ENCODE data around the gene WDR49.

WDR49 gene

DNA sequence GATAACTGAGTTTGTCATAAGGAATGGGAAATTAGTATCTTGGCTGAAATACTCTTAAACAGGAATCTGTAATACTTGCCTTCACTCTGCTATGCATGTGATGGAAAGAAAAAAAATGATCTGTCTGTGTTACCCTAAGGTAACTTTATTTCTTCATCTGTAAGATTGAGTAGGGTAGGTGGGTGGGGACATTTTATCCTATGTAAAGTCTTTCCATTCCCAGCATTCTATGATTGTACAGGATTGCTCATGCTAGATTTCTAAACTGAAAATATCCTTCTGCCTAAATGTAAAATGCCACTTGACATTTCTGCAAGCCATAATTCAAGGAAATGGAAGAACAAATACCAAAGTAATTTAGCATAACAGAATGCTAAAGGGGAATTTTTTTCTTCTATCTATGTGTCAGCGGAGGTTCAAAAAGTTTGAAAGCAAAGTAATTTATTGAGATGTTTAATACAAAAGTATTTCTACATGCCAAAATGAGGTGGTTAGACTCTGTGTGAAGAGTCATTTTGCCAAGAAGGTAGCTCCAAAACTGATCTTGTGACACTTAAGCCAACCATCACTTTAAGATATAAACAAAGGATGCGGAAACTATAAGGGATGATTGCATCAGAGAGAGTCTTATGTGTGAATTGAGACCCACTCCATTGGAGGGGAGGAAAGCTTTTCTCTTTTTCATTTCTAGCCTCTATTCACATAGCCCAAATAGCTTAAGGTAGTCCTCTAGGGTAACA lies 133.3 kb downstream of the WDR49 start:
- no peak overlapping the region for H3K4me2 ChIP-seq (ENCODE audit: low read depth, low read length, poor library complexity, severe bottlenecking)
- no peak overlapping the region for H3K4me3 ChIP-seq (ENCODE audit: insufficient read depth, low read length, poor library complexity, severe bottlenecking)

DNA sequence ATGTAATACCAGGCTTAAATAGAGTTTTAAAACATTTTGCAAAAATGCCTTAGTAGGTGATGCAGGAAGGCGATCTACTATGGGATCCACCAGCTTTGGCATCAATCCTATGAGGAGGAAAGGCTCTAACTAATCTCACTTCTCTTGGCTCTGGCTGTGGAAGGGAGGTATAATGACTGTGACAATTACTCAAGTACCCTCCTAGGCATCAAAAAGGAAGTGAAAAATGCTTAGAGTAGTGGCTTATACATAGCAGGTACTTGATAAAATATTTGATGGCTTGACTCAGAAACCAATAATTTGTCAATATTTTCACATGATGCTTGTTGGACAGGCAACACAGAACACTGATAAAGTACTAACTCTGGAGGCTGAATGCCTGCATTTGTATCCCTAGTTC lies 145.8 kb downstream of the WDR49 start:
- no peaks in the 10 kb centered on the region for H3K9me3 ChIP-seq (ENCODE audit: insufficient read depth, low read length)
- H4K20me1 ChIP-seq (ENCODE audit: low read depth, low read length), result no peaks in the 10 kb centered on the region
- H3K4me2 ChIP-seq (ENCODE audit: low read depth, low read length, poor library complexity, severe bottlenecking), result no peak overlapping the region
- H3K27ac ChIP-seq (ENCODE audit: low read depth, low read length), result no peak overlapping the region
- no peaks in the 10 kb centered on the region for H3F3A ChIP-seq (ENCODE audit: insufficient read depth)
- no peak overlapping the region for H2AFZ ChIP-seq (ENCODE audit: low read depth, low read length, severe bottlenecking)
- no peaks in the 10 kb centered on the region for H3K27me3 ChIP-seq (ENCODE audit: low read length)
- no peak overlapping the region for H3K4me3 ChIP-seq (ENCODE audit: insufficient read depth, low read length, poor library complexity, severe bottlenecking)
- H3K9me2 ChIP-seq (replicated peaks; ENCODE audit: insufficient read depth, low read length), result no peaks in the 10 kb centered on the region
- TF ChIP-seq EZH2phosphoT487 (conservative IDR thresholded peaks at IDR 0.05; ENCODE audit: low read length), result no peak
- TF ChIP-seq, protein P1, sequence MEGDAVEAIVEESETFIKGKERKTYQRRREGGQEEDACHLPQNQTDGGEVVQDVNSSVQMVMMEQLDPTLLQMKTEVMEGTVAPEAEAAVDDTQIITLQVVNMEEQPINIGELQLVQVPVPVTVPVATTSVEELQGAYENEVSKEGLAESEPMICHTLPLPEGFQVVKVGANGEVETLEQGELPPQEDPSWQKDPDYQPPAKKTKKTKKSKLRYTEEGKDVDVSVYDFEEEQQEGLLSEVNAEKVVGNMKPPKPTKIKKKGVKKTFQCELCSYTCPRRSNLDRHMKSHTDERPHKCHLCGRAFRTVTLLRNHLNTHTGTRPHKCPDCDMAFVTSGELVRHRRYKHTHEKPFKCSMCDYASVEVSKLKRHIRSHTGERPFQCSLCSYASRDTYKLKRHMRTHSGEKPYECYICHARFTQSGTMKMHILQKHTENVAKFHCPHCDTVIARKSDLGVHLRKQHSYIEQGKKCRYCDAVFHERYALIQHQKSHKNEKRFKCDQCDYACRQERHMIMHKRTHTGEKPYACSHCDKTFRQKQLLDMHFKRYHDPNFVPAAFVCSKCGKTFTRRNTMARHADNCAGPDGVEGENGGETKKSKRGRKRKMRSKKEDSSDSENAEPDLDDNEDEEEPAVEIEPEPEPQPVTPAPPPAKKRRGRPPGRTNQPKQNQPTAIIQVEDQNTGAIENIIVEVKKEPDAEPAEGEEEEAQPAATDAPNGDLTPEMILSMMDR (IDR thresholded peaks at IDR 0.05; ENCODE audit: insufficient read depth, low read length, poor library complexity, severe bottlenecking), result no peak
- H3K36me3 ChIP-seq (ENCODE audit: low read length), result no peaks in the 10 kb centered on the region
- no peak overlapping the region for H3K9ac ChIP-seq (ENCODE audit: low read length)
- no peaks in the 10 kb centered on the region for H3K79me2 ChIP-seq (ENCODE audit: insufficient read depth, low read length)

More for the DNA sequence above, 133.3 kb downstream of the WDR49 start:
- no peaks in the 10 kb centered on the region for H3K36me3 ChIP-seq (ENCODE audit: low read length)
- H4K20me1 ChIP-seq (ENCODE audit: low read depth, low read length), result no peaks in the 10 kb centered on the region
- H3F3A ChIP-seq (ENCODE audit: insufficient read depth), result no peaks in the 10 kb centered on the region
- TF ChIP-seq EZH2phosphoT487 (conservative IDR thresholded peaks at IDR 0.05; ENCODE audit: low read length), result no peak
- TF ChIP-seq, protein P1 (IDR thresholded peaks at IDR 0.05; ENCODE audit: insufficient read depth, low read length, poor library complexity, severe bottlenecking), result no peak
- no peak overlapping the region for H3K27ac ChIP-seq (ENCODE audit: low read depth, low read length)
- no peaks in the 10 kb centered on the region for H3K9me2 ChIP-seq (replicated peaks; ENCODE audit: insufficient read depth, low read length)
- H3K27me3 ChIP-seq (ENCODE audit: low read length), result no peaks in the 10 kb centered on the region
- H2AFZ ChIP-seq (ENCODE audit: low read depth, low read length, severe bottlenecking), result no peak overlapping the region
- no peak overlapping the region for H3K9ac ChIP-seq (ENCODE audit: low read length)
- H3K9me3 ChIP-seq (ENCODE audit: insufficient read depth, low read length), result no peaks in the 10 kb centered on the region
- no peaks in the 10 kb centered on the region for H3K79me2 ChIP-seq (ENCODE audit: insufficient read depth, low read length)

- Histone ChIP-seq H2AFZ (ENCODE audit: low read depth, low read length, severe bottlenecking) (no peak overlapping the region), H3K4me3 (ENCODE audit: insufficient read depth, low read length, poor library complexity, severe bottlenecking) (no peak overlapping the region), H3K27ac (ENCODE audit: low read depth, low read length) (no peak overlapping the region), H3K27me3 (ENCODE audit: low read length) (no peaks in the 10 kb centered on the region), H3K9me2 (replicated peaks; ENCODE audit: insufficient read depth, low read length) (no peaks in the 10 kb centered on the region), H3F3A (ENCODE audit: insufficient read depth) (no peaks in the 10 kb centered on the region), H3K36me3 (ENCODE audit: low read length) (no peaks in the 10 kb centered on the region), H3K79me2 (ENCODE audit: insufficient read depth, low read length) (no peaks in the 10 kb centered on the region), H3K4me2 (ENCODE audit: low read depth, low read length, poor library complexity, severe bottlenecking) (no peak overlapping the region), H4K20me1 (ENCODE audit: low read depth, low read length) (no peaks in the 10 kb centered on the region), H3K9me3 (ENCODE audit: insufficient read depth, low read length) (no peaks in the 10 kb centered on the region), H3K9ac (ENCODE audit: low read length) (no peak overlapping the region)
- TF ChIP-seq, protein P1 (IDR thresholded peaks at IDR 0.05; ENCODE audit: insufficient read depth, low read length, poor library complexity, severe bottlenecking), result no peak
- TF ChIP-seq EZH2phosphoT487 (conservative IDR thresholded peaks at IDR 0.05; ENCODE audit: low read length), result no peak
These were observed 151.3 kb downstream of the WDR49 start for GRCh38 chr3:167502401-167502800.
